ENCODE data around the gene EPB41L4A. TPM values are rescaled to one million over a fixed set of nuclear protein-coding genes. Genes with fewer than 3 reads are reported as not detected.

EPB41L4A gene
- total and polyA plus RNA-seq, 2 donors from 2014 or later, result 10.2 to 39.0 TPM

DNA sequence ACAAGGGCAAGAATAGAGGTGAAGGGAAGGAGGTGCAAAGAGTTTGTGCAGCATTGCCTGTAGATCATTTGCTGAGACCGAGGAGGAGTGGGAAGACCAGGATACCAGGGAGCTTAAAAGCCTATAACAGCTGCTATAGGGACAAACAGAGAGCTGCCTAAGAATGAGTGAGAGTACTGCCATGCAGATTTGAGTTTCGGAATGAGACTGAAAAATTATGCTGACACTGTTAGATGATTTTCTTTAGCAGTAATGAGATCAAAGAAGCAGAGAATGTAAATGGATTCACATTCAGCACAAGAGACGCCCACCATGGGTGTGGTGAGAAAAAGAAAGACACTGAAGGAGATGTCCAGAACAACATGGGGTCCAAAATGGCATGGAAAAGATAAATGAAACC, 69.7 kb downstream of the EPB41L4A start:
- Histone ChIP-seq H3K4me1 (ENCODE audit: control insufficient read depth in 2 of 3, insufficient read depth in 2 of 3, low read depth in 1 of 3, low read length in 3 of 3) (peaks cover 0 to 10% (median 0%) of the 10 kb centered on the region in 3 donors), H3K4me3 (ENCODE audit: low read length in 3 of 3) (no peak overlapping the region), H3K9ac (ENCODE audit: low read length in 3 of 3) (no peak overlapping the region), H3K36me3 (ENCODE audit: control insufficient read depth in 2 of 3, insufficient read depth in 3 of 3, low read length in 3 of 3) (no peaks in the 10 kb centered on the region), H3K9me3 (ENCODE audit: control insufficient read depth in 2 of 3, insufficient read depth in 1 of 3, low read length in 3 of 3) (no peaks in the 10 kb centered on the region), H3K27me3 (ENCODE audit: control insufficient read depth, insufficient read depth, low read length) (no peaks in the 10 kb centered on the region), H3K27ac (ENCODE audit: low read depth in 2 of 2, low read length in 2 of 2) (no peak overlapping the region)
- TF ChIP-seq, protein P1, sequence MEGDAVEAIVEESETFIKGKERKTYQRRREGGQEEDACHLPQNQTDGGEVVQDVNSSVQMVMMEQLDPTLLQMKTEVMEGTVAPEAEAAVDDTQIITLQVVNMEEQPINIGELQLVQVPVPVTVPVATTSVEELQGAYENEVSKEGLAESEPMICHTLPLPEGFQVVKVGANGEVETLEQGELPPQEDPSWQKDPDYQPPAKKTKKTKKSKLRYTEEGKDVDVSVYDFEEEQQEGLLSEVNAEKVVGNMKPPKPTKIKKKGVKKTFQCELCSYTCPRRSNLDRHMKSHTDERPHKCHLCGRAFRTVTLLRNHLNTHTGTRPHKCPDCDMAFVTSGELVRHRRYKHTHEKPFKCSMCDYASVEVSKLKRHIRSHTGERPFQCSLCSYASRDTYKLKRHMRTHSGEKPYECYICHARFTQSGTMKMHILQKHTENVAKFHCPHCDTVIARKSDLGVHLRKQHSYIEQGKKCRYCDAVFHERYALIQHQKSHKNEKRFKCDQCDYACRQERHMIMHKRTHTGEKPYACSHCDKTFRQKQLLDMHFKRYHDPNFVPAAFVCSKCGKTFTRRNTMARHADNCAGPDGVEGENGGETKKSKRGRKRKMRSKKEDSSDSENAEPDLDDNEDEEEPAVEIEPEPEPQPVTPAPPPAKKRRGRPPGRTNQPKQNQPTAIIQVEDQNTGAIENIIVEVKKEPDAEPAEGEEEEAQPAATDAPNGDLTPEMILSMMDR (IDR thresholded peaks at IDR 0.05; ENCODE audit: borderline replicate concordance, extremely low read depth, insufficient read depth), result no peak
- intact Hi-C loops (cut with DNase I), result no loop called here
- FAIRE-seq, result no peak
- DNase-seq, result no peak

DNA sequence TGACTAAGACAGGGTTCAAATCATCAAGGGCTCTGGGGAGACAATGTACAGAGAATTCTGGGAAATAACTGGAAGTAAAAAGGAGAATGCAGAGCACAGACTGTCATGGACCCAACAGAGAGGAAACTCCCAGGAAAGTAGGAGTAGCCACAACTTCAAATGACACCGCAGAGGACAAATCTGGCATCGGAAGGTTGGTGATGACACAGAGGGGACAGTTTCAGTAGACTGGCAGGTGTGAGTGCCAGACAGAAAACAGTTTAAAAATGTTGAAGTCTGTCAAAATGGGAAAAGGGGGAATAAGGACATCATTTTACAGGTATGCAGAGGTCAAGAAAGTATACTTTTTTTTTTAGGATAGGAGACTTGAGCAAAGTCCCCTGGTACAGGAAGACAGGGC, 70.2 kb downstream of the EPB41L4A start:
- Histone ChIP-seq H3K9ac (ENCODE audit: low read length in 3 of 3) (no peak overlapping the region), H3K36me3 (ENCODE audit: control insufficient read depth in 2 of 3, insufficient read depth in 3 of 3, low read length in 3 of 3) (no peaks in the 10 kb centered on the region), H3K9me3 (ENCODE audit: control insufficient read depth in 2 of 3, insufficient read depth in 1 of 3, low read length in 3 of 3) (no peaks in the 10 kb centered on the region), H3K27ac (ENCODE audit: low read depth in 2 of 2, low read length in 2 of 2) (no peak overlapping the region), H3K4me3 (ENCODE audit: low read length in 3 of 3) (no peak overlapping the region), H3K27me3 (ENCODE audit: control insufficient read depth, insufficient read depth, low read length) (no peaks in the 10 kb centered on the region), H3K4me1 (ENCODE audit: control insufficient read depth in 2 of 3, insufficient read depth in 2 of 3, low read depth in 1 of 3, low read length in 3 of 3) (peaks cover 0 to 10% (median 0%) of the 10 kb centered on the region in 3 donors)
- intact Hi-C loops (cut with DNase I), result no loop called here
- FAIRE-seq, result no peak
- TF ChIP-seq, protein P1 (IDR thresholded peaks at IDR 0.05; ENCODE audit: borderline replicate concordance, extremely low read depth, insufficient read depth), result no peak
- DNase-seq, result no peak

DNA sequence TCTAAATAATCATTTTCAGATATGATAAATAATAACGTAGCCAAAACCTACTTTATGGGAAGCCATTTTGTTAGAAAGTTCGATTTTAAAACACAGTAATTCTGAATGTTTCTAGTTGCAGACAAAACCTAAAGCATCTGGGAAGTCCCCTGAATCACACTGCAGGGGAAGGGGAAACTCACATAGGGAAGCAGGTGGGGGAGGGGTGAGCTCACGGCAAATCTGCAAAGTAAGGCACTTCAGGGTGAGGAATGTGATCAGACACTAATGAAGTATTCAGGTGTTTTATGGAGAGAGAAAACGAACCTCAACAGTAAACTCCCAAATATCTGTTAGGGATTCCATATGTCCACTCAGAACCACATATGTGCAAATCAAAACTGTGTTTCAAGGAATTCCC, 70.7 kb downstream of the EPB41L4A start:
- Histone ChIP-seq H3K9ac (ENCODE audit: low read length in 3 of 3) (no peak overlapping the region), H3K27me3 (ENCODE audit: control insufficient read depth, insufficient read depth, low read length) (no peaks in the 10 kb centered on the region), H3K4me1 (ENCODE audit: control insufficient read depth in 2 of 3, insufficient read depth in 2 of 3, low read depth in 1 of 3, low read length in 3 of 3) (peaks cover 0 to 10% (median 0%) of the 10 kb centered on the region in 3 donors), H3K27ac (ENCODE audit: low read depth in 2 of 2, low read length in 2 of 2) (no peak overlapping the region), H3K36me3 (ENCODE audit: control insufficient read depth in 2 of 3, insufficient read depth in 3 of 3, low read length in 3 of 3) (no peaks in the 10 kb centered on the region), H3K9me3 (ENCODE audit: control insufficient read depth in 2 of 3, insufficient read depth in 1 of 3, low read length in 3 of 3) (no peaks in the 10 kb centered on the region), H3K4me3 (ENCODE audit: low read length in 3 of 3) (no peak overlapping the region)
- DNase-seq, result no peak
- FAIRE-seq, result no peak
- intact Hi-C loops (cut with DNase I), result no loop called here
- TF ChIP-seq, protein P1 (IDR thresholded peaks at IDR 0.05; ENCODE audit: borderline replicate concordance, extremely low read depth, insufficient read depth), result no peak

DNA sequence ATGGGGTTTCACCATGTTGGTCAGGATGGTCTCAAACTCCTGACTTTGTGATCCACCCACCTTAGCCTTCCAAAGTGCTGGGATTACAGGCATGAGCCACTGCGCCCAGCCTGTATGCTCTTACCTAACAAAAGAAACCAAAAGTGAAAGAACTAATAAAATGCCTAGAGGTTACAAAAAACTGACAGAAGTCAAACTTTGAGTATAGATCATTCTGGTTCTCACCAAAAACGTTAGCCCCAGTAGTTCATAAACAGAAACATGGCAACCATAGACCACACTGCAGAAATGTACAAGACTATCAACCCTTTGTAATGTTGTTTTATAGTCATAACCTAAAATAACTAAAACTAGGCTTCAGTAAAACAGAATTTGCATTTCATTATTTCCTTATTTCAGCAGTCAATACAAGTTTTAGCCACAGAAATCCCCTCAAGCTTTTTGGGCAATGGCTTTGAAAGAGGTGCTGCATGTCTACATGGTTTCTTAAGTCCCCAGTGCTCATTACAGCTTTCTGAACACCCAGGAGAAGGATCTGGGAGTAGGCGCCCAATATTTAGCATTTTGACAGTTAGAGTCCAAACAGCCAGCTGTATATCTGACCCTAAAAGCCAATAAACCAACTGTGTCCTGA, 72.5 kb downstream of the EPB41L4A start:
- DNase-seq (no peak), FAIRE-seq (no peak)
- TF ChIP-seq, protein P1 (IDR thresholded peaks at IDR 0.05; ENCODE audit: borderline replicate concordance, extremely low read depth, insufficient read depth), result no peak
- Histone ChIP-seq H3K9ac (ENCODE audit: low read length in 3 of 3) (no peak overlapping the region), H3K27me3 (ENCODE audit: control insufficient read depth, insufficient read depth, low read length) (no peaks in the 10 kb centered on the region), H3K4me1 (ENCODE audit: control insufficient read depth in 2 of 3, insufficient read depth in 2 of 3, low read depth in 1 of 3, low read length in 3 of 3) (peaks cover 0 to 10% (median 0%) of the 10 kb centered on the region in 3 donors), H3K27ac (ENCODE audit: low read depth in 2 of 2, low read length in 2 of 2) (no peak overlapping the region), H3K9me3 (ENCODE audit: control insufficient read depth in 2 of 3, insufficient read depth in 1 of 3, low read length in 3 of 3) (no peaks in the 10 kb centered on the region), H3K36me3 (ENCODE audit: control insufficient read depth in 2 of 3, insufficient read depth in 3 of 3, low read length in 3 of 3) (no peaks in the 10 kb centered on the region), H3K4me3 (ENCODE audit: low read length in 3 of 3) (no peak overlapping the region)
- intact Hi-C loops (cut with DNase I), result no loop called here
